Tibial nerve (tissue), 4 donors: ENCODE measurements around the gene BRAT1. TPM values are rescaled to one million over a fixed set of nuclear protein-coding genes. Genes with fewer than 3 reads are reported as not detected.

Experiments used
- DNase-seq, 2 donors: peaks; one replicate each; pipeline ENCODE4 v3.0.0-alpha.2; 2019; ENCODE audit warnings: low spot score in 2 of 2
- H3K27ac ChIP-seq, 4 donors: fragments of 200-600 bp; sonication (generic) in 3 of 4; one replicate each; pipeline ENCODE4 v1.5.1; 2017 to 2019; ENCODE audit warnings: mild to moderate bottlenecking in 1 of 4
- H3K27me3 ChIP-seq, 2 donors: fragments of 200-600 bp; sonication (generic) in 1 of 2; one replicate each; pipeline versions ENCODE4 v1.5.1 to v1.6.0; 2017 to 2019
- H3K36me3 ChIP-seq, 3 donors: fragments of 200-600 bp; sonication (generic); one replicate each; pipeline ENCODE4 v1.5.1; 2018 to 2019
- H3K4me1 ChIP-seq, 4 donors: fragments of 200-600 bp; sonication (generic) in 3 of 4; one replicate each; pipeline ENCODE4 v1.5.1; 2017 to 2019
- H3K4me3 ChIP-seq, 4 donors: fragments of 200-600 bp; sonication (generic) in 3 of 4; one replicate each; pipeline ENCODE4 v1.5.1; 2017 to 2019; ENCODE audit warnings: mild to moderate bottlenecking in 1 of 4, moderate library complexity in 1 of 4
- H3K9me3 ChIP-seq, 4 donors: fragments of 200-600 bp; sonication (generic) in 3 of 4; one replicate each; pipeline ENCODE4 v1.5.1; 2017 to 2019
- CTCF ChIP-seq, 5 experiments: fragments of 200-600 bp in 3 of 5; fragments of 450-650 bp in 2 of 5; sonication (generic) in 3 of 5; IDR thresholded peaks; one replicate each; pipeline ENCODE4 v1.5.1; 2016 to 2019; ENCODE audit warnings: antibody characterized with exemption in 5 of 5, mild to moderate bottlenecking in 3 of 5, moderate library complexity in 2 of 5
- EP300 ChIP-seq, 2 donors: sonication (generic); formaldehyde crosslinking; IDR thresholded peaks; one replicate each; pipeline ENCODE4 v1.6.1; 2017; ENCODE audit warnings: antibody characterized with exemption in 2 of 2, mild to moderate bottlenecking in 1 of 2
- POLR2A ChIP-seq, 2 donors: fragments of 450-650 bp; IDR thresholded peaks; one replicate each; pipeline ENCODE4 v1.6.1; 2017; ENCODE audit warnings: antibody characterized with exemption in 2 of 2, mild to moderate bottlenecking in 2 of 2, moderate library complexity in 2 of 2
- WGBS, 2 donors: methylation state at CpG; one replicate each; pipeline ENCODE4 v1.1.5; 2018; 5-methylcytosine and 5-hydroxymethylcytosine counted together
- total RNA-seq, 4 donors: library from RNA; depleted of rRNA; stranded (reverse); fragments of >200 nt; gene quantifications; one replicate each; pipeline ENCODE4 v1.1.0, GENCODE V29; 2016

The BRAT1 gene
- total RNA-seq, 4 donors from 2014 or later: 38.0 to 72.9 (median 52.0) TPM

GRCh38 chr7:2601907-2602306 is 46.6 kb upstream of the BRAT1 start:
- Histone ChIP-seq H3K36me3 (peaks cover 0 to 86% (median 8%) of the 10 kb centered on the region in 3 donors), H3K27me3 (no peaks in the 10 kb centered on the region), H3K4me1 (peaks cover 0 to 8% (median 0%) of the 10 kb centered on the region in 4 donors), H3K4me3 (no peak overlapping the region), H3K9me3 (no peaks in the 10 kb centered on the region), H3K27ac (no peak overlapping the region)
- 89 to 92% methylated on average over 11 of the region's 11 CpGs for WGBS, 2 donors
- TF ChIP-seq POLR2A (IDR thresholded peaks at IDR 0.05) (no peak), EP300 (IDR thresholded peaks at IDR 0.05) (no peak), CTCF (IDR thresholded peaks at IDR 0.05) (no peak)
- DNase-seq: no peak

GRCh38 chr7:2601065-2601464 is 45.7 kb upstream of the BRAT1 start:
- TF ChIP-seq EP300 (IDR thresholded peaks at IDR 0.05): no peak
- no peak for TF ChIP-seq CTCF (IDR thresholded peaks at IDR 0.05)
- no peak for TF ChIP-seq POLR2A (IDR thresholded peaks at IDR 0.05)
- no peak overlapping the region for H3K4me3 ChIP-seq
- H3K27ac ChIP-seq: peak overlapping the region in 1 of 4 donors; percentile 18
- H3K4me1 ChIP-seq: no peaks in the 10 kb centered on the region
- 37 to 45% methylated on average over 9 of the region's 9 CpGs for WGBS, 2 donors
- H3K27me3 ChIP-seq: no peaks in the 10 kb centered on the region
- DNase-seq: no peak
- peaks cover 0 to 84% (median 8%) of the 10 kb centered on the region in 3 donors for H3K36me3 ChIP-seq
- no peaks in the 10 kb centered on the region for H3K9me3 ChIP-seq

GRCh38 chr7:2598154-2598823 is 43.0 kb upstream of the BRAT1 start:
- DNase-seq: no peak
- H3K36me3 ChIP-seq: peaks cover 0 to 94% (median 4%) of the 10 kb centered on the region in 3 donors
- 80 to 85% methylated on average over 21 to 28 of the region's 29 CpGs for WGBS, 2 donors
- H3K4me1 ChIP-seq: no peaks in the 10 kb centered on the region
- TF ChIP-seq POLR2A (IDR thresholded peaks at IDR 0.05) (no peak), CTCF (IDR thresholded peaks at IDR 0.05) (no peak), EP300 (IDR thresholded peaks at IDR 0.05) (no peak)
- H3K27me3 ChIP-seq: no peaks in the 10 kb centered on the region
- no peak overlapping the region for H3K27ac ChIP-seq
- no peaks in the 10 kb centered on the region for H3K9me3 ChIP-seq
- no peak overlapping the region for H3K4me3 ChIP-seq

- no peak overlapping the region for H3K27ac ChIP-seq
- H3K4me3 ChIP-seq: no peak overlapping the region
- 83 to 84% methylated on average over 13 of the region's 13 CpGs for WGBS, 2 donors
- no peaks in the 10 kb centered on the region for H3K4me1 ChIP-seq
- TF ChIP-seq EP300 (IDR thresholded peaks at IDR 0.05): no peak
- TF ChIP-seq POLR2A (IDR thresholded peaks at IDR 0.05): no peak
- DNase-seq: no peak
- no peaks in the 10 kb centered on the region for H3K27me3 ChIP-seq
- peaks cover 0 to 95% (median 4%) of the 10 kb centered on the region in 3 donors for H3K36me3 ChIP-seq
- H3K9me3 ChIP-seq: no peaks in the 10 kb centered on the region
Observed at GRCh38 chr7:2597273-2597640, 41.9 kb upstream of the BRAT1 start.

GRCh38 chr7:2596464-2597272 is 41.3 kb upstream of the BRAT1 start:
- DNase-seq: no peak
- 85 to 88% methylated on average over 21 to 22 of the region's 22 CpGs for WGBS, 2 donors
- no peaks in the 10 kb centered on the region for H3K9me3 ChIP-seq
- H3K4me3 ChIP-seq: no peak overlapping the region
- H3K27me3 ChIP-seq: no peaks in the 10 kb centered on the region
- TF ChIP-seq CTCF (IDR thresholded peaks at IDR 0.05): no peak
- no peak for TF ChIP-seq EP300 (IDR thresholded peaks at IDR 0.05)
- TF ChIP-seq POLR2A (IDR thresholded peaks at IDR 0.05): no peak
- no peaks in the 10 kb centered on the region for H3K4me1 ChIP-seq
- H3K36me3 ChIP-seq: peaks cover 0 to 95% (median 0%) of the 10 kb centered on the region in 3 donors
- no peak overlapping the region for H3K27ac ChIP-seq
